HEK293T (cell line): ENCODE results near the gene CLASRP.

ENCODE experiments used
- CTCF ChIA-PET: fragments of 350-600 bp; formaldehyde crosslinking; extraction: SDS; loops from one replicate; lab custom pipeline; 2021; ENCODE audit warnings: antibody characterized with exemption, inconsistent platforms; lab: Yijun Ruan, JAX
- POLR2A ChIA-PET: fragments of 350-600 bp; formaldehyde crosslinking; extraction: SDS; loops from one replicate; lab custom pipeline; 2020; ENCODE audit warnings: antibody characterized with exemption, inconsistent platforms; lab: Yijun Ruan, JAX
- DNase-seq: peaks from one replicate; pipeline ENCODE4 v3.0.0; 2012; ENCODE audit warnings: mixed read lengths; ENCODE audit errors: extremely low spot score
- ARNT ChIP-seq: fragments of 450-650 bp; IDR thresholded peaks from 2 replicates; pipeline ENCODE4 v1.6.1; 2017; ENCODE audit warnings: mild to moderate bottlenecking
- BHLHE40 ChIP-seq: fragments of 450-650 bp; IDR thresholded peaks from 2 replicates; pipeline ENCODE4 v1.6.1; 2016; ENCODE audit warnings: mild to moderate bottlenecking, moderate library complexity, borderline replicate concordance
- CTBP1 ChIP-seq: fragments of 450-650 bp; IDR thresholded peaks from 2 replicates; pipeline ENCODE4 v1.6.1; 2016; ENCODE audit warnings: borderline replicate concordance
- ELF4 ChIP-seq: fragments of 450-650 bp; IDR thresholded peaks from 2 replicates; pipeline ENCODE4 v1.6.1; 2017; ENCODE audit warnings: antibody characterized with exemption
- FOXA1 ChIP-seq: fragments of 450-650 bp; IDR thresholded peaks from 2 replicates; pipeline ENCODE4 v1.6.1; 2016; ENCODE audit warnings: mild to moderate bottlenecking
- FOXK2 ChIP-seq: fragments of 450-650 bp; IDR thresholded peaks from 2 replicates; pipeline ENCODE4 v1.6.1; 2016; ENCODE audit warnings: mild to moderate bottlenecking
- FOXM1 ChIP-seq: fragments of 450-650 bp; IDR thresholded peaks from 2 replicates; pipeline ENCODE4 v1.6.1; 2017; ENCODE audit warnings: mild to moderate bottlenecking, borderline replicate concordance
- HDGF ChIP-seq: fragments of 450-650 bp; IDR thresholded peaks from 2 replicates; pipeline ENCODE4 v1.6.1; 2017; ENCODE audit warnings: antibody characterized with exemption, borderline replicate concordance
- L3MBTL2 ChIP-seq: fragments of 450-650 bp; conservative IDR thresholded peaks from 2 replicates; pipeline ENCODE4 v1.6.1; 2016; ENCODE audit warnings: mild to moderate bottlenecking
- LEF1 ChIP-seq: fragments of 450-650 bp; IDR thresholded peaks from 2 replicates; pipeline ENCODE4 v1.6.1; 2017; ENCODE audit warnings: mild to moderate bottlenecking, borderline replicate concordance
- NFRKB ChIP-seq: fragments of 450-650 bp; IDR thresholded peaks from 2 replicates; pipeline ENCODE4 v1.6.1; 2016; ENCODE audit warnings: mild to moderate bottlenecking, moderate library complexity
- PKNOX1 ChIP-seq: fragments of 450-650 bp; IDR thresholded peaks from 2 replicates; pipeline ENCODE4 v1.6.1; 2016
- SP1 ChIP-seq: fragments of 450-650 bp; IDR thresholded peaks from 2 replicates; pipeline ENCODE4 v1.6.1; 2017
- SUZ12 ChIP-seq: fragments of 450-650 bp; IDR thresholded peaks from 2 replicates; pipeline ENCODE4 v1.6.1; 2016; ENCODE audit warnings: mild to moderate bottlenecking
- TARDBP ChIP-seq: fragments of 450-650 bp; IDR thresholded peaks from 2 replicates; pipeline ENCODE4 v1.6.1; 2016
- ZNF384 ChIP-seq: fragments of 450-650 bp; IDR thresholded peaks from 2 replicates; pipeline ENCODE4 v1.6.1; 2016

CLASRP gene

DNA sequence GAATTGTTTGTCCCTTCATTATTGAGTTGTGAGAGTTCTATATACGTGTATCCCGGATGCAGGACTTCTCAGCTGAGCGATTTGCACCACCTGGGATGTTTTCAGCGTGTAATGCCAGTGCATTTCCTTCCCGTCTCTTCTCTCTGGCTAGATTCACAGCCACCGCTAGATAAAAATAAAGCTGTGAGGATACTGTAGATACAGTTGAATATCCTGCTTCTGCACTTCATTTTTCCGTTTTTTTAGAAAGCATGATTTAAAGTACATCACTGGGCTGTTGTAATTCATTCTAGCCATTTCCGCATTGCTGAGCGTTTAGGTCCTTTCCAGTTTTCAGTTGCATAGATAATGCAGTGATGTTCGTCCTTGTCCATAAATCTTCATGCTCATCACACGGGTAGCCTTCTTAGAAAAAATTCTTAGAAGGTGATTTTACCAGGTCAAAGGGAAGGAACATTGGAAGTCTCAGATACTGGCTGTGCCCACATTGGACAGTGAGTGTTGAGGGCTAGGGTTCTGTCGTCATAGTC, 68.8 kb downstream of the CLASRP start:
- ChIA-PET POLR2A (no interaction called here), CTCF (no interaction called here)
- no peak for DNase-seq
- TF ChIP-seq NFRKB (no peak), L3MBTL2 (no peak), ZNF384 (no peak), ARNT (no peak)

DNA sequence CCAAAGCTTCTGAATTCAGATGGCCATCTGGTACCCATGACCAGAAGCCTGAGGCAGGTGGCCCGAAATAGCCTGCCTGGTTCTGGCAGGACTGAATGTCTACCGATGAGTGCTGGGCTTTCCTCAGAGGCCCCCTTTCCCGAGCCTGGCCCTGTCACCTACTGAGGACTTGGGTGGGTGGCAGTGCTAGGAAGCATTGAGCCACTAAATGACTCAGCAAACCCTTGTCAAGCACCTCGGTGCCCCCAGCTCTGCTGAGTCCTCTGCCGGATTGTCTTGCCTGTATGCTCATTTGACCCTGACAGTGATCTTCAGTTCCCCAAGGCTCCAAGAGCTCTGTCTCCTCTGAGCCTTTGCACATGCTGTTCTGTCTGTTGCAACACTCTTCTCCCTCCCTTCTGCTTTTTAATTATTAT, 72.0 kb downstream of the CLASRP start:
- TF ChIP-seq ARNT (no peak), BHLHE40 (no peak), L3MBTL2 (no peak), SP1 (no peak), ELF4 (no peak), FOXM1 (no peak), NFRKB (no peak), FOXK2 (no peak), TARDBP (no peak), PKNOX1 (no peak)
- POLR2A ChIA-PET: no interaction called here
- DNase-seq: no peak
- CTCF ChIA-PET: interaction anchor here (0.6 kb wide), 1 partner anchor 19 kb away, joined by 5 read pairs; no protein-coding TSS in a partner anchor

GRCh38 chr19:45112111-45112827, 73.4 kb downstream of the CLASRP start:
- DNase-seq: no peak
- POLR2A ChIA-PET: interaction anchor here (1.1 kb wide), 1 partner anchor 14 kb away, joined by 4 read pairs; no protein-coding TSS in a partner anchor
- TF ChIP-seq L3MBTL2 (no peak), ARNT (no peak), BHLHE40 (no peak), FOXA1 (no peak), FOXK2 (no peak), LEF1 (no peak), SP1 (no peak), PKNOX1 (no peak), FOXM1 (no peak), NFRKB (no peak), SUZ12 (no peak), ELF4 (no peak), ZNF384 (no peak), HDGF (no peak), TARDBP (no peak), CTBP1 (no peak)
- CTCF ChIA-PET: interaction anchor here (0.9 to 1.6 kb wide), 2 partner anchors 13 to 54 kb away, joined by 3 to 7 read pairs; no protein-coding TSS in a partner anchor

- no peak for DNase-seq
- POLR2A ChIA-PET: interaction anchor here (0.8 to 1.4 kb wide), 2 partner anchors 21 to 74 kb away, joined by 3 to 4 read pairs; partner anchors contain the start of gene PPP1R37
- TF ChIP-seq LEF1: no peak
- TF ChIP-seq NFRKB: no peak
- TF ChIP-seq PKNOX1: no peak
- TF ChIP-seq FOXK2: no peak
- TF ChIP-seq ZNF384: no peak
- TF ChIP-seq HDGF: no peak
- no peak for TF ChIP-seq BHLHE40
- no peak for TF ChIP-seq SP1
- TF ChIP-seq ARNT: no peak
- TF ChIP-seq ELF4: no peak
- no peak for TF ChIP-seq L3MBTL2
- no peak for TF ChIP-seq TARDBP
- no peak for TF ChIP-seq CTBP1
- no peak for TF ChIP-seq FOXA1
- TF ChIP-seq FOXM1: no peak
- TF ChIP-seq SUZ12: no peak
- CTCF ChIA-PET: interaction anchor here (1.6 kb wide), 1 partner anchor 12 kb away, joined by 7 read pairs; no protein-coding TSS in a partner anchor
Observed at GRCh38 chr19:45113628-45114027, 74.8 kb downstream of the CLASRP start.

- POLR2A ChIA-PET: interaction anchor here (1.4 kb wide), 1 partner anchor 75 kb away, joined by 3 read pairs; no protein-coding TSS in a partner anchor
- no peak for DNase-seq
- CTCF ChIA-PET: no interaction called here
- no peak for TF ChIP-seq ELF4
- no peak for TF ChIP-seq FOXK2
- TF ChIP-seq CTBP1: no peak
Observed at GRCh38 chr19:45114116-45114515, 75.3 kb downstream of the CLASRP start.

GRCh38 chr19:45115809-45116615, 77.2 kb downstream of the CLASRP start:
- ChIA-PET CTCF (interaction anchor here (0.6 kb wide), 1 partner anchor 108 kb away, joined by 3 read pairs; no protein-coding TSS in a partner anchor), POLR2A (no interaction called here)
- no peak for DNase-seq
- TF ChIP-seq SUZ12 (no peak), CTBP1 (no peak), FOXK2 (no peak), TARDBP (no peak), L3MBTL2 (no peak), HDGF (no peak), SP1 (no peak), FOXA1 (no peak), BHLHE40 (no peak), NFRKB (no peak), ZNF384 (no peak), ELF4 (no peak), PKNOX1 (no peak), FOXM1 (no peak), ARNT (no peak), LEF1 (no peak)
